ENCODE data around the gene MXD3.

The MXD3 gene

DNA sequence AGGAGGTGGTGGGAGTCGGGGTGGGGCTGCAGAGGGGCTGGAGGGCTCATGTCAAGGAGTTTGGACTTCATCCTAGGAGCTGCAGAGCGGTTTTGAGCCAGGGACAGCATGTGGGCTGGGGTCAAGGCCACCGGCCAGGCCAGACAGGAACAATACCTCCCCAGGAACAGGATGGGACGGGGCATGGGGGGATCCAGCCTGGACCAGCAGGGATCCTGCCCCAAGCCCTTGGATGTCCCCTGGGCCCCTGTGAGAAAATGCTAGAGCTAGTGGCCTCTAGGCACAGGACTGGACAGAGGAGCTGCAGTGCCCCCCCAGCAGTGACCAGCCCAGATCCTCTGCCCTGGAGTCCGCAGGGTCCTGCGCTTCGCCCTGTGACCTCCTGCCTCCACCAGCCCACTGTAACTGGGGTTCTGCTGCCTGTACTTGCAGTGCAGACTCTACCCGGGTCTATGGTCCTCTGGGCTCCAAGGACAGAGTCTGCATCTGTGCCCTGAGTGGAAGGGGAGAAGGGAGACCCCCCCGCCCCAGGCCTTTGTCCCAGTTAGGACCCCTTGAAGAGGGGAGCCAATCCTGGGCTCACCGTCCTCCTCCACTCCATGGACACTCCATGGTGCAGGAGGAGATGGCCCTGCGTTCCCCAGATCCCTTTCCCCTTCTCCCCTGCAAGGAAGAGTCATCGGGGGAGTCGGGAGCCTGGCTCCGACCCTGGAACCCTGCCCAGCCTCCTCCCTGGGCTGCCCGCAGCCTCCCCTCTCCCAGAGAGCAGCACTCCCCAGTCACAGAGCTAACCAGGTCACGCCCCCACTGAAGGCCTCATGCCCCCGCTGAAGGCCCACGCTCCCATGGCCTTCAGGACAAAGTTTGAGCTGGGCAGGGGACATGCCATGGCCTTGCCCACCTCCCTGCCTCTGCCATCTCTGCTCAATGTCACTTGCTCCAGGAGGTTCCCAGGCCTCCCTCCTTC is 3.0 kb upstream of the MXD3 start:
- H3K36me3 ChIP-seq, result peaks cover 0 to 7% (median 0%) of the 10 kb centered on the region in 3 donors
- intact Hi-C loops (cut with DNase I; ENCODE audit: low total_unique reads), result no loop called here
- no peak overlapping the region for H3K4me3 ChIP-seq
- H3K4me1 ChIP-seq, result peaks cover 0 to 23% (median 20%) of the 10 kb centered on the region in 4 donors
- H3K9me3 ChIP-seq, result no peaks in the 10 kb centered on the region
- H3K27me3 ChIP-seq, result no peaks in the 10 kb centered on the region
- DNase-seq, result no peak
- no peak overlapping the region for H3K27ac ChIP-seq
- TF ChIP-seq, protein P1, sequence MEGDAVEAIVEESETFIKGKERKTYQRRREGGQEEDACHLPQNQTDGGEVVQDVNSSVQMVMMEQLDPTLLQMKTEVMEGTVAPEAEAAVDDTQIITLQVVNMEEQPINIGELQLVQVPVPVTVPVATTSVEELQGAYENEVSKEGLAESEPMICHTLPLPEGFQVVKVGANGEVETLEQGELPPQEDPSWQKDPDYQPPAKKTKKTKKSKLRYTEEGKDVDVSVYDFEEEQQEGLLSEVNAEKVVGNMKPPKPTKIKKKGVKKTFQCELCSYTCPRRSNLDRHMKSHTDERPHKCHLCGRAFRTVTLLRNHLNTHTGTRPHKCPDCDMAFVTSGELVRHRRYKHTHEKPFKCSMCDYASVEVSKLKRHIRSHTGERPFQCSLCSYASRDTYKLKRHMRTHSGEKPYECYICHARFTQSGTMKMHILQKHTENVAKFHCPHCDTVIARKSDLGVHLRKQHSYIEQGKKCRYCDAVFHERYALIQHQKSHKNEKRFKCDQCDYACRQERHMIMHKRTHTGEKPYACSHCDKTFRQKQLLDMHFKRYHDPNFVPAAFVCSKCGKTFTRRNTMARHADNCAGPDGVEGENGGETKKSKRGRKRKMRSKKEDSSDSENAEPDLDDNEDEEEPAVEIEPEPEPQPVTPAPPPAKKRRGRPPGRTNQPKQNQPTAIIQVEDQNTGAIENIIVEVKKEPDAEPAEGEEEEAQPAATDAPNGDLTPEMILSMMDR (IDR thresholded peaks at IDR 0.05), result no peak

DNA sequence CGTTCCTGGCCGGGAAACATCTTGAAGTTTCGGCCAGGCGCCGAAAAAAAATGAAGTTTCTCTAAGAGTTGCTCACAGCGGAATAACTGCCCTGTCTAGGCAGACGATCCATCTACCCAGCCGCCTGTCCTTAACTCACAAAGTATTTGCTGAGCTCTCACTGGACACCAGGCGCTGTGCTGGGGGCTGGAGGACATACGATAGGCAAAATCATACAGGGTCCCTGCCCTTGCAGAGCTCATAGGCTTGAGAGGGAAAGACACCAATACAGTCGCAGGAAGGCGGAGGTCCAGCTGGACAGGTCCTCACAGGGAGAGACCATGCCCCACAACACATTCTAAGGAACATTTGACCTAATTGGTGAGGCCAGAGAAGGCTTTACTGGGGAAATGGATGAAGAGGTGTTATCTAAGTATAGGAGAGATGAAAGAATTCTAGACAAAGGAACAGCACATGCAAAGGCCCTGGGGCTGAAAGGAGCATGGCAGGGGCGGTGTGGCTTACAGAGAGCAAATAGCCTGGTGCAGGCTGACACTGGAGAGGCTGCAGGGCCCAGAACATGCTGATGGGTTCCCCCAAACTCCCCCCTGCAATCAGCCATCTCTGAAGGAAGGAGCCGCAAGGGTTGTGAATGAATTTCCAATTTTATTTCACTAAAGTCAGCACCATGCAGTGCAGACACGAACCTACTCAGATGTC is 2.0 kb upstream of the MXD3 start:
- H3K27me3 ChIP-seq, result no peaks in the 10 kb centered on the region
- H3K4me1 ChIP-seq, result peaks cover 0 to 23% (median 20%) of the 10 kb centered on the region in 4 donors
- no peak overlapping the region for H3K27ac ChIP-seq
- intact Hi-C loops (cut with DNase I; ENCODE audit: low total_unique reads), result no loop called here
- peaks cover 0 to 7% (median 0%) of the 10 kb centered on the region in 3 donors for H3K36me3 ChIP-seq
- no peaks in the 10 kb centered on the region for H3K9me3 ChIP-seq
- TF ChIP-seq, protein P1 (IDR thresholded peaks at IDR 0.05), result no peak
- no peak for DNase-seq
- H3K4me3 ChIP-seq, result no peak overlapping the region

DNA sequence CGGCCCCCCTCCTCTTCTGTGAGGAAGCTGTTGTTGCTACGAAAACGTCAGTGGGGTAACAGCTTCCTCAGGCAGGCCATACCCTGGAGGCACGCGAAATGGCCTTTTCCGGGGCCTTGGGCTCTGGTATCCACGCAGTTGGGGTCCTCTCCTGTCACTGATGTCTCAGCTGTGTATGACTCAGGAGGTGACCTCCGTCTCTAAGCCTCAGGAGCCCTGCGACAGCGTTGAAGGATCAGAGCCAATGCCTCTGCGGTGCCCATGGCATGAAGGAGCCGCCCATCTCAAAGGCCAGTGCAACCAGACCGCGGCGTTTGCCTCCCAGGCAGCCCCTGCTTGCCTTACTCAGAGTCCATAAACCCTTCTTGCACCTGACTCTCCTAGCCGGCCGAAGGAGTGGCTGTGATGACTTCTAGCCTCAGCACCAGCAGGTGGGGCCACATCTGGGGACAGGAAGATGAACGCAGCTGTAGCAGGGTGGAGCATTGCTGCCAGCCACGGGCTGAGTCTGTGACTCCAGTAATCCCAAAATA is 1.0 kb upstream of the MXD3 start:
- peaks cover 0 to 23% (median 20%) of the 10 kb centered on the region in 4 donors for H3K4me1 ChIP-seq
- TF ChIP-seq, protein P1 (IDR thresholded peaks at IDR 0.05), result no peak
- no peak overlapping the region for H3K27ac ChIP-seq
- intact Hi-C loops (cut with DNase I; ENCODE audit: low total_unique reads), result no loop called here
- no peaks in the 10 kb centered on the region for H3K9me3 ChIP-seq
- DNase-seq, result peak in 1 of 2 donors; percentile 62
- peaks cover 0 to 7% (median 5%) of the 10 kb centered on the region in 3 donors for H3K36me3 ChIP-seq
- H3K27me3 ChIP-seq, result no peaks in the 10 kb centered on the region
- peak overlapping the region in 1 of 2 donors; percentile 74 for H3K4me3 ChIP-seq

DNA sequence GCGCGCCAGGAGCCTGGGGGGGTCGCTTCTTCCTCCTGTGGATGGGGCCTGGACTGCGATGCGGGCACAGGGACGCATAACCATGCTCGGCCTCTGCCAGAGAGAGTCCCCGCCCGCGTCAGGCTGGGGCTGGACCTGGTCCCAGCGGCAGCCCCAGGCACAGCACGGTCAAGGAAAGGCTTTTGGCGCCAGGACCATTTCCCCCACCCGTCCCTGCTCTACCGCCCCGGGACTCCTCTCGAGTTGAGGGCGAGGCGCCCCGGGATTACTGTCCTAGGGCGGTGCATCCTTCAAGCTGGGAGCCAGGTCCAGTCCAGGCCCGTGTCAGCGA is 341 bp downstream of the MXD3 start:
- no peaks in the 10 kb centered on the region for H3K9me3 ChIP-seq
- TF ChIP-seq, protein P1 (IDR thresholded peaks at IDR 0.05), result no peak
- H3K27ac ChIP-seq, result no peak overlapping the region
- peaks cover 0 to 19% (median 12%) of the 10 kb centered on the region in 3 donors for H3K36me3 ChIP-seq
- peak overlapping the region; percentile 53 to 74 for H3K4me3 ChIP-seq
- no peaks in the 10 kb centered on the region for H3K27me3 ChIP-seq
- intact Hi-C loops (cut with DNase I; ENCODE audit: low total_unique reads), result no loop called here
- peaks cover 0 to 23% (median 20%) of the 10 kb centered on the region in 4 donors for H3K4me1 ChIP-seq
- peak in 1 of 2 donors; percentile 69 for DNase-seq

DNA sequence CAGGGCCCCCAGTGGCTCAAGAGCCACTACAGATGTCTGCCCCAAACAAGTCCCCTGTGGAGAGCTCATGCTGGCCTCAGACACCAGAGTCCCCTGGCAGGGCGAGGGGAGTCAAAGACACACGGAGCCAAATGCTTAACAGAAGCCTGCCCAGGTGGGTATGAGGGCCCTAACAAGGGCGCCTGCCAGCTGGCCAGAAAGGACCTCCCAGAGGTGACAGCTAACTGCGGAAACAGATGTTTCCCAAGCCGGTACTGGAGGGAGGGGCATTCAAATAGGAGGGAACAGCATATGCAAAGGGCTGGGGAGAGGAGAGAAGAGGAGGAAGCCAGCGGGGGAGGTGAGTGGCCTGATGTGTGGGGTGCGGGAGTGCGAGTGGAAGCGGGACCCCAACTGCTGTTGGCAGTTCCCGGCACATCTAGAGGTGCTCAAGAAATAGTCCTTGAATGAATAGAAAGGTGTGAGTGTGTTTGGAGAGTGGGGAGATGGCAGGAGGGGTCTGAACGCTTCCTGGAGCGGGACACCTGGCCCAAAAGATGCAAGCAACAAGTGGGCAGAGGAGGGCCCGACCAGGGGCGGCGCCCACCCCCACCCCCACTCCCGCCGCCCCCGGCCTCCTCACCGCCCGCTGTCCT is 824 bp downstream of the MXD3 start:
- TF ChIP-seq, protein P1 (IDR thresholded peaks at IDR 0.05), result no peak
- Histone ChIP-seq H3K27me3 (no peaks in the 10 kb centered on the region), H3K9me3 (no peaks in the 10 kb centered on the region), H3K4me3 (peak overlapping the region; percentile 53 to 74), H3K4me1 (peaks cover 0 to 23% (median 20%) of the 10 kb centered on the region in 4 donors), H3K27ac (no peak overlapping the region), H3K36me3 (peaks cover 0 to 23% (median 16%) of the 10 kb centered on the region in 3 donors)
- DNase-seq, result peak in 1 of 2 donors; percentile 51
- intact Hi-C loops (cut with DNase I; ENCODE audit: low total_unique reads), result no loop called here

All from tibial artery (tissue), 4 donors.